ENCODE results near the gene AFF3. TPM values are rescaled to one million over a fixed set of nuclear protein-coding genes. Genes with fewer than 3 reads are reported as not detected.

The AFF3 gene
- total RNA-seq, 3 donors from 2014 or later (not counting 1 experiment from before 2014, with no cell fraction given): 4.6 to 9.6 (median 5.6) TPM

GRCh38 chr2:99852376-99852934 is 289.9 kb downstream of the AFF3 start:
- no peaks in the 10 kb centered on the region for H3K36me3 Mint-ChIP-seq
- H3K4me3 Mint-ChIP-seq: no peak overlapping the region
- DNase-seq (no peak), ATAC-seq (no peak)
- H3K27ac Mint-ChIP-seq: no peak overlapping the region
- H3K9me3 Mint-ChIP-seq: no peaks in the 10 kb centered on the region
- H3K4me1 ChIP-seq (ENCODE audit: control insufficient read depth, insufficient read depth, low read length): no peaks in the 10 kb centered on the region
- no peak overlapping the region for H3K27ac ChIP-seq (ENCODE audit: low read length)
- peaks cover 0 to 3% of the 10 kb centered on the region in 2 donors for H3K27me3 Mint-ChIP-seq (ENCODE audit: low read depth in 2 of 2)
- H3K4me3 ChIP-seq (ENCODE audit: low read length): no peak overlapping the region
- H3K4me1 Mint-ChIP-seq: no peaks in the 10 kb centered on the region
- no peaks in the 10 kb centered on the region for H3K27me3 ChIP-seq (ENCODE audit: control insufficient read depth, insufficient read depth, low read length)
- intact Hi-C loops (cut with micrococcal nuclease): no loop called here
- no peaks in the 10 kb centered on the region for H3K36me3 ChIP-seq (ENCODE audit: control insufficient read depth, insufficient read depth, low read length)
- TF ChIP-seq CTCF (IDR thresholded peaks at IDR 0.05): no peak
- 95% methylated on average over 3 of the region's 6 CpGs for WGBS (ENCODE audit: insufficient coverage)
- no peaks in the 10 kb centered on the region for H3K9me3 ChIP-seq (ENCODE audit: control insufficient read depth, insufficient read depth, low read length)

DNA sequence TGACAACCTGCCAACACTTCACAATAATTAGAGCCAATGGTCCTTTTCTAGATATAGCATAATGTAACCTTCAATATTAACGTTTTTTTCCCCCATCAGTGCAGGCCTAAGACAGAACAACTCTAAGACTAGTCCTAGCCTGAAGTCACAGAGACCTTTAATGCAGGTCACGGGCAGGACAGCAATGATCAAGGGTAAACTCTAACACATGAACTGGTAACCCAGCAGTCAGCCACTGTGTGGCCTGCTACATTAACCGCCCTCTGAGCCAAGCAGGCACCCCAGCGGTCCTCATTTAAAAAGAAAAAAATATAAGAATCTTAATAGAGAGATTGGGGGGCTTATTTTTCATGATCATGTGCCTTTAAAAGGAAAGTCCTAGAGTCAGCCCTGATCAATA is 290.6 kb downstream of the AFF3 start:
- H3K27ac Mint-ChIP-seq: no peak overlapping the region
- Histone ChIP-seq H3K9me3 (ENCODE audit: control insufficient read depth, insufficient read depth, low read length) (no peaks in the 10 kb centered on the region), H3K27me3 (ENCODE audit: control insufficient read depth, insufficient read depth, low read length) (no peaks in the 10 kb centered on the region), H3K27ac (ENCODE audit: low read length) (no peak overlapping the region), H3K4me1 (ENCODE audit: control insufficient read depth, insufficient read depth, low read length) (no peaks in the 10 kb centered on the region), H3K36me3 (ENCODE audit: control insufficient read depth, insufficient read depth, low read length) (no peaks in the 10 kb centered on the region), H3K4me3 (ENCODE audit: low read length) (no peak overlapping the region)
- no peak for TF ChIP-seq CTCF (IDR thresholded peaks at IDR 0.05)
- no peaks in the 10 kb centered on the region for H3K9me3 Mint-ChIP-seq
- intact Hi-C loops (cut with micrococcal nuclease): no loop called here
- H3K4me3 Mint-ChIP-seq: no peak overlapping the region
- peaks cover 0 to 3% of the 10 kb centered on the region in 2 donors for H3K27me3 Mint-ChIP-seq (ENCODE audit: low read depth in 2 of 2)
- 92% methylated on average over 3 of the region's 4 CpGs for WGBS (ENCODE audit: insufficient coverage)
- H3K4me1 Mint-ChIP-seq: no peaks in the 10 kb centered on the region
- no peak for DNase-seq
- no peak for ATAC-seq
- H3K36me3 Mint-ChIP-seq: no peaks in the 10 kb centered on the region

DNA sequence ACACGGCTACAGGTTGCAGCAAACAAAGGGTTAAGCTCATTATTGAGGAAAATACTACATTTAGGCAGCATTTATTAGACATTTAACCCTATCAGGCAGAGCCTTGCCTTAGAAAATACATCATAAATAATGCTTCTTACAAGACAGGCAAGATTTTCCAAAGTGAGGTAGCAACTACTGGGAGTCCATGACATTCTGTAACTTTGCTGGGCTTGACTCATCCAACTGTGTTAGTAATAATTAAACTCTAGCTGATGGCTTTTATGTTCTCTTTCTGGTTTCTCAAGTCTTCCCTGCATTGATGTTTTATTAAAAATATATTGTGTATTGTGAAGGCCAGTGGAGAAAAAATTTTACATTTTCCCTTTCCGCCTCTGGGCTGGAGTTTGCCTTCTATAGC is 291.3 kb downstream of the AFF3 start:
- H3K4me3 ChIP-seq (ENCODE audit: low read length): no peak overlapping the region
- H3K27ac ChIP-seq (ENCODE audit: low read length): no peak overlapping the region
- intact Hi-C loops (cut with micrococcal nuclease): no loop called here
- no peaks in the 10 kb centered on the region for H3K4me1 ChIP-seq (ENCODE audit: control insufficient read depth, insufficient read depth, low read length)
- no peaks in the 10 kb centered on the region for H3K36me3 Mint-ChIP-seq
- H3K27me3 ChIP-seq (ENCODE audit: control insufficient read depth, insufficient read depth, low read length): no peaks in the 10 kb centered on the region
- no peaks in the 10 kb centered on the region for H3K36me3 ChIP-seq (ENCODE audit: control insufficient read depth, insufficient read depth, low read length)
- H3K9me3 Mint-ChIP-seq: no peaks in the 10 kb centered on the region
- H3K9me3 ChIP-seq (ENCODE audit: control insufficient read depth, insufficient read depth, low read length): no peaks in the 10 kb centered on the region
- no peak for DNase-seq
- no peak for TF ChIP-seq CTCF (IDR thresholded peaks at IDR 0.05)
- no peak overlapping the region for H3K27ac Mint-ChIP-seq
- no peaks in the 10 kb centered on the region for H3K4me1 Mint-ChIP-seq
- WGBS (ENCODE audit: insufficient coverage): 83% methylated on average over 1 of the region's 2 CpGs
- H3K27me3 Mint-ChIP-seq (ENCODE audit: low read depth in 2 of 2): peaks cover 0 to 3% of the 10 kb centered on the region in 2 donors
- no peak for ATAC-seq
- H3K4me3 Mint-ChIP-seq: no peak overlapping the region

DNA sequence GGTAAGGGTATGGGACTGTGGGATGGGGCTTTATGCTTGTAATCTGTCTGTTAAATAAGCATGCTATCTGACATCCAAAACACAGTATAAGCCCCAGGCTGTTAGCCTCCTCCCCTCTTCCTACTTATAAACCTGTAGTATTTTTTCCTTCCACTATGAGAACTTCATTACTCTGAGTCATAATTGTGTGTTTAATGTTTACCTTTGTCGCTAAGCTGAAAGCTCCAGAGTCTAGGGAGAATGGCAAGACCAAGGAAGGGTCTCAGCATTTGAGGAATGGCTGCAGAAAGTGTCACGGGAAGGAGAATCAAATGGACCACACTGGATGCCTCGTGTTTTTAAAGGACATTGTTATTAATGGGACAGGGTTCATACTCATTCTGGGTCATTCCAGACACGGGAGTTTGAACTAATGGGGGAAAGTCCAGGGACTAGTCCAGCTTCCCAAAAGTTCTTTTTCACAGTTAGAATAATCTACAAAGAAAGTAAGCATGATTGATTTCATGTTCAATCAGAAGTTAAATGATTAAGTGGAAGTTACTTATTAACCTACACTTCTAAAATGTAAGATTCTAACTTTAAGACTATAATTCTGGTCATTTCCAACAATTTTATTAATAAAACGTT is 292.2 kb downstream of the AFF3 start:
- WGBS (ENCODE audit: insufficient coverage): 88% methylated on average over 4 of the region's 5 CpGs
- H3K27ac ChIP-seq (ENCODE audit: low read length): no peak overlapping the region
- no peak overlapping the region for H3K27ac Mint-ChIP-seq
- no peak overlapping the region for H3K4me3 Mint-ChIP-seq
- H3K9me3 Mint-ChIP-seq: no peaks in the 10 kb centered on the region
- no peaks in the 10 kb centered on the region for H3K27me3 ChIP-seq (ENCODE audit: control insufficient read depth, insufficient read depth, low read length)
- H3K36me3 ChIP-seq (ENCODE audit: control insufficient read depth, insufficient read depth, low read length): no peaks in the 10 kb centered on the region
- H3K27me3 Mint-ChIP-seq (ENCODE audit: low read depth in 2 of 2): peaks cover 0 to 3% of the 10 kb centered on the region in 2 donors
- ATAC-seq (no peak), DNase-seq (no peak)
- no peak overlapping the region for H3K4me3 ChIP-seq (ENCODE audit: low read length)
- no peaks in the 10 kb centered on the region for H3K4me1 Mint-ChIP-seq
- no peaks in the 10 kb centered on the region for H3K4me1 ChIP-seq (ENCODE audit: control insufficient read depth, insufficient read depth, low read length)
- no peak for TF ChIP-seq CTCF (IDR thresholded peaks at IDR 0.05)
- intact Hi-C loops (cut with micrococcal nuclease): no loop called here
- no peaks in the 10 kb centered on the region for H3K9me3 ChIP-seq (ENCODE audit: control insufficient read depth, insufficient read depth, low read length)
- H3K36me3 Mint-ChIP-seq: no peaks in the 10 kb centered on the region

Measured in natural killer cell (primary cell).